Stimulated activated CD8-positive, alpha-beta memory T cell treated with anti-CD3 and anti-CD28 coated beads, Interleukin-4, amount 100 ng/mL, for 24 hours (primary cell): ENCODE data around the gene TBC1D13.
"Not testable (repeated sequence)": the region's sequence is repeated elsewhere in the genome, so short reads cannot be mapped to it uniquely, and the experiment has no call there.

Experiments used
- DNase-seq: peaks from one replicate; pipeline ENCODE4 v3.0.0-alpha.2; 2020; ENCODE audit warnings: low read depth

TBC1D13 gene

DNA sequence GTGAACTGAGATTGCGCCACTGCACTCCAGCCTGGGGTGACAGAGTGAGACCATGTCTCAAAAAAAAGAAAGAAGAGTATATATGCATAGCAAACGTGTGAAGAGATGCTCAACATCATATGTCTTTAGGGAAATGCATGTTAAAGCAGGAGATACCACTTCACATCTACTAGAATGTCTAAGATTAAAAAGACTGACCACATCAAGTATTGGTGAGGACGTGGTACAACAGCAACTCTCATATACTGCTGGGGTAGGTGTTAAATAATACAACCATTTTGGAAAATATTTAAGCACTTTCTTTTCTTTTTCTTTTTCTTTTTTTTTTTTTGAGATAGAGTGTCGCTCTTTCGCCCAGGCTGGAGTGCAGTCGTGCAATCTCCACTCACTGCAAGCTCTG is 1.6 kb upstream of the TBC1D13 start:
- DNase-seq = no peak

DNA sequence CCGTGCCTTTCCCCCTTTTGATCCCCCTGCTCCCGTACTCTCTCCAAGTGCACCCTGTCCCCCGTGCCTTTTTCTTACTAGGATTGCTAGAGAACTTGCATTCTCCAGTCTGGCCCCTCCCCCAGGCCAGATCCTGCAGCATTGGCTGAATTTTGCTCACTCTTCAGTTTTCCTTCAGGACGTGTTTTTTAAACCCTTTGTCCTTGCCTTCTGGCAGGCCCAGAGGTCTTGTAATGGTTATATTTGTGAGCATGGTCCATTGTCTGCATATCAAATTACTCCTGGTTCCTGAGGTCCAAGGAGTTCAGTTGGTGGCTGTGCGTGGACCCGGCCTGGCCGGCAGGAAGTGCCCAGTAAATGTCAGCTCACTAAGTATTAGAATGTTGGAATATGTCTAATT is 606 bp downstream of the TBC1D13 start:
- DNase-seq = no peak

DNA sequence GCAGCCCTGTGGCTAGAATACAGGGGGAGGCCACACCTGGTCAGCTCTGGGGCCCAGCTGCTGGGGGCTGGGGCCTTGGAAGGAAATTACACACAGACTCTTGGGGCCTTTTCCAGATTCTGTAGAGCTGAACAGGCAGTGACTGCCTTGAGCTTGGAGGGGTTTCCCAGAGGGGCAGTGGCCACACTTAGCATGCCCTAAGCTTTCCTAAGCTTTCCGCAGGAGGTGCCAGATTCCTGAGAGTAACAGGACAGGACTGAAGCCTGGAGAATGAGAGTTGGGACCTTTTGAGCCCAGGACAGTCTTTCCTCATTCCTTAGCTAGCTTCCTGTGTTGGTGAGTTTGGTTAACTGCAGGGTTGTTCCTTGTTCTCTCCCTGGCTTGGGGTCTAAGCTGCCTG is 1.4 kb downstream of the TBC1D13 start:
- DNase-seq = no peak

GRCh38 chr9:128790536-128790935 is 3.5 kb downstream of the TBC1D13 start:
- no peak for DNase-seq

GRCh38 chr9:128792134-128792533 is 5.1 kb downstream of the TBC1D13 start:
- no peak for DNase-seq

GRCh38 chr9:128792978-128793686 is 6.1 kb downstream of the TBC1D13 start:
- no peak for DNase-seq

- DNase-seq = not testable (repeated sequence)
Observed at GRCh38 chr9:128794961-128795360, 7.9 kb downstream of the TBC1D13 start.

DNA sequence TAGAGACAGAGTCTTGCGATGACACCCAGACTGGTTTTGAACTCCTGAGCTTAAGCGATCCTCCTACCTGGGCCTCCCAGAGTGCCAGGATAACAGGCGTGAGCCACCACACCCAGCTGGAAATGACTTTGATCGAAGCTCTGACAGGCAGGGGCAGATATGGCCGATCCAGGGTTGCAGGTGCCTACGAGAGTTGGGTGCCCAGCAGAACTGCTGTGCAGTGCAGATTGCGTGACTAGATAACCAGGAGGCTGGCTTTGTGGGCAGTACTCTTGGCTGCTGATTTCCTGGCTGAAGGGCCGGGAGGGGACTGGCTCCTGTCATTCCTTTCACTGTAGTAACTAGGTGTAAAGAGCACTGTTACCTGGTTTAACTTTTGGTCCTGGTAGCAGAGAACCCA is 11.8 kb downstream of the TBC1D13 start:
- DNase-seq = no peak

- DNase-seq = no peak
Observed at GRCh38 chr9:128800061-128800460, 13.0 kb downstream of the TBC1D13 start.

- no peak for DNase-seq
Observed at GRCh38 chr9:128802482-128802881, 15.4 kb downstream of the TBC1D13 start.

GRCh38 chr9:128805661-128806060 is 18.6 kb downstream of the TBC1D13 start:
- no peak for DNase-seq

DNA sequence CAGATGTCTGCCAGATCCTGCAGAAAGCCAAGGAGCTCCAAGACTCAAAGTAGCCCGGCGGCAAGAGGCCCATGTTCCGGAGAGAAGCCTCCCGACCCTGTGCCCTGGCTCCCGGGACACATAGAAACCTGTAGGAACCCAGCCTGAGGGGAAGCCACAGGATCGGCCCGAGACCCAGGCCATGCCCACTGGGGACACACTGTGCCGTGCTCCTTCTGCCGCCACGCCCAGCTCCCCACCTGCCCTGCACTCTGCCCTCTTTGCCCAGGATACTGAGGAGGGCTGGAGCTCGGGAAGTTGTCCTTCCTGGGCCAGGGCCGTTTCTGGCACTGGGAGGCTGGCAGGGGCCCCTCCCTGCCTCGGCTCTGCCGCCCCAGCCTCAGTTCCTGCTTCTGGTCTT is 20.8 kb downstream of the TBC1D13 start:
- DNase-seq = no peak

GRCh38 chr9:128808543-128808942 is 21.5 kb downstream of the TBC1D13 start:
- no peak for DNase-seq

DNA sequence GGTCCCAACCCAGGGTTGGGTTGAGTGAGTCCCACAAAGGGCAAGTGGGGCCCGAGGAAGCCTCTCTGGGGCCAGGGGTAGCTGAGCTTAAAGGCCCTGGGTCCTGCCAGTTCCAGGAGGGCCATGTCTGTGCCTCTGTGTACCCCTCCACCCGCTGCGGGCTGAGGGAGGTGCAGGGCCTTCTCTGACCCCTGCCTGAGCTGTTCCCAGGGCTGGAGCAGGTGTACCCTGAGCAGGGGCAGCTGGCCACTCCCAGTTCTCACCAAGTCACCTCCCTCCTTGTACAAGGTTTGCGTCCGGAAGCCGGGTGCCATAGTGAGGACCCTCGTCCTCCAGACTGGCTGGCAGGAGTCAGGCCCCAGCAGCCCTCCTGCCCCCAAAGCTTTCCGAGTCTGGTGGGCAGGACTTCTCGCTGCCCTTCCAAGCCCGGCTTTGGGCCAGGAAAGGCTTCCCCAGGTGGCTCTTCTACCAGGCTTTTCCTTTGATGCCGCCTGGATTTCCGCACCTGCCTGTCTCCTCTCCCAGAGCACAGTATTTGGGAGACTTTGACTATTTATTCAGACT is 22.1 kb downstream of the TBC1D13 start:
- no peak for DNase-seq

DNA sequence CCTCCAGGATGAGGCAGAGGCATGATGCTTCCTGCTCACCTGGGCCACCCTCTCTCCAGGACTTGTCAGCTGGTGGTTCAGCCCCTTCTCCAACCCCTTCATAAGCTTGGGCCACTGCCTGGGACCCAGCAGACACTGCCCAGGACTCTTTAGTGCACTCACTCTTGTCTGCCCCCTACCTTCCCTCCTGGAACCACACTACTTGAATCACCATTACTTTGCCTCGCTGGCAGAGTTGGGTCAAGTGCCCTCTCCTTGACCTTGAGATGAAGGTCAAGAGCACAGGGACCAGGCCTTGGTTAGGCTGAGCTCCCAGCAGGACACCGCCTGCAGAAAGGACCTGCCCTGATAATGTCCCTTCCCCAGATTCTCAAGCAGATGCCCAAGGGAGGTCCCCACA is 22.8 kb downstream of the TBC1D13 start:
- no peak for DNase-seq

GRCh38 chr9:128810873-128811272 is 23.8 kb downstream of the TBC1D13 start:
- no peak for DNase-seq

- peak; percentile 99 for DNase-seq
Observed at GRCh38 chr9:128818099-128818838, 31.2 kb downstream of the TBC1D13 start, which contains the start of gene ENDOG. ENDOG (plus strand) TSS chr9:128818500; CDS start chr9:128818685, 185 bp downstream.

DNA sequence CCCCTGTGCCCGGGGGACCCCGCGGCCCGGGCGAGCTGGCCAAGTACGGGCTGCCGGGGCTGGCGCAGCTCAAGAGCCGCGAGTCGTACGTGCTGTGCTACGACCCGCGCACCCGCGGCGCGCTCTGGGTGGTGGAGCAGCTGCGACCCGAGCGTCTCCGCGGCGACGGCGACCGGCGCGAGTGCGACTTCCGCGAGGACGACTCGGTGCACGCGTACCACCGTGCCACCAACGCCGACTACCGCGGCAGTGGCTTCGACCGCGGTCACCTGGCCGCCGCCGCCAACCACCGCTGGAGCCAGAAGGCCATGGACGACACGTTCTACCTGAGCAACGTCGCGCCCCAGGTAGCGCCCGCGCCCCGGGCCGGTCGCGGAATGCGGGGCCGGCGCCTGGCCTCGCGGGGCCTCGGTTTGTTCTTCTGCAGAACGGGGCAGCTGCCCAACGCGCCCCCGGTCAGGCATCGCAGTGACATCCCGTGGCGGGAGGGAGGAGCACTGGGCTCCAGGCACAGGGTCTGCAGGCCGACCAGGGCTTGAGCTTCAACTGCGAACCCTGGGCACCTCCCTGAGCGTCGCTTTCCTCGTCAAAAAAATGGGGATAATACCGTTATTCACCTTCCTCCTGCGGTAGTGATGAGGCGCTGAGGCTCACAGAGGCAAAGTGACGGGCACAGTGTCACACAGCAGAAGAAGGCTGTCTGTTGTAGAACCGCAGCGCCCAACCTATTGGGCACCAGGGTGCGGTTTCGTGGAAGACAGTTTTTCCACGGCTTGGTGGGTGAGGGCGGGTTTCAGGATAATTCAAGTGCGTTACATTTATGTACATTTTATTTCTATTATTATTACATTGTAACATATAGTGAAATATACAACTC is 32.0 kb downstream of the TBC1D13 start:
- DNase-seq = no peak

DNA sequence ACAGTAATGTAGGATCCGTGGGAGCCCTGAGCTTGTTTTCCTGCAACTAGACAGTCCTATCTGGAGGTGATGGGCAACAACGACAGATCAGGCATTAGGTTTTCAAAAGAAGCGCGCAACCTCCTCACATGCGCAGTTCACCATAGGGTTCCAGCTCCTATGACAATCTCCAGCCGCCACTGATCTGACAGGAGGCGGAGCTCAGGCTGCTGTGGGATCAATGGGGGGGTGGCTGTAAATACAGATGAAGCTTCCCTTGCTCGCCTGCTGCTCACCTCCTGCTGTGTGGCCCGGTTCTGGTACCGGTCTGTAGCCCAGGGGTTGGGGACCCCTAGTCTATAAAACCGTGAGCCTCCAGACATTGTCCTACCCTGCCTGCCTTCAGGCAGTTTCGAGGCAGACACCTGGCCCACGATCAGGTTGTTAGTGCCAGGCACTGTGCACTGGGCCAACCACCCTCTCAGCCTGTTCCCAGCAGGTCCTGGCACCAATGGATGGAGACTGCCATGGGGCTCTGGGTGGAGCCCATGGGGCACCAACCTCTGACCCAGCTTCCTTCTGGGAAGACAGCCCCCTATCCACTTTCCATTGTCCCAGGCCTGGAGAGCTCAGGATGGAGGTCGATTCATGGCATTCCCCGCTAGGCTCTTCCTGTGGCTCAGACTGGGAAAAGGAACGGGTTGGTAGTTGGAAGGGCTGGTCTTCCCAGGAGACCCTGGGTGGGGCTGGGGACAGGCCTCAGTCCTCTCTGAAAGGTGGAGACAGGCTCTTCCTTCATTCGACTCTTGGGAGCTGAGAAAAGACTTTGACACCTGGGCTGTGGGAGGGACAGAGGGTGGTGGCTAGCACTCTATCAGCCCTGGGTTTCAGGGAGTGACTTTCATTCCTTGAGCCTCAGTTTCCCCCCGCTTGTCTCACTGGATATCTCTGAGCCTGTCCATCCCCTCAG is 32.9 kb downstream of the TBC1D13 start:
- no peak for DNase-seq

DNA sequence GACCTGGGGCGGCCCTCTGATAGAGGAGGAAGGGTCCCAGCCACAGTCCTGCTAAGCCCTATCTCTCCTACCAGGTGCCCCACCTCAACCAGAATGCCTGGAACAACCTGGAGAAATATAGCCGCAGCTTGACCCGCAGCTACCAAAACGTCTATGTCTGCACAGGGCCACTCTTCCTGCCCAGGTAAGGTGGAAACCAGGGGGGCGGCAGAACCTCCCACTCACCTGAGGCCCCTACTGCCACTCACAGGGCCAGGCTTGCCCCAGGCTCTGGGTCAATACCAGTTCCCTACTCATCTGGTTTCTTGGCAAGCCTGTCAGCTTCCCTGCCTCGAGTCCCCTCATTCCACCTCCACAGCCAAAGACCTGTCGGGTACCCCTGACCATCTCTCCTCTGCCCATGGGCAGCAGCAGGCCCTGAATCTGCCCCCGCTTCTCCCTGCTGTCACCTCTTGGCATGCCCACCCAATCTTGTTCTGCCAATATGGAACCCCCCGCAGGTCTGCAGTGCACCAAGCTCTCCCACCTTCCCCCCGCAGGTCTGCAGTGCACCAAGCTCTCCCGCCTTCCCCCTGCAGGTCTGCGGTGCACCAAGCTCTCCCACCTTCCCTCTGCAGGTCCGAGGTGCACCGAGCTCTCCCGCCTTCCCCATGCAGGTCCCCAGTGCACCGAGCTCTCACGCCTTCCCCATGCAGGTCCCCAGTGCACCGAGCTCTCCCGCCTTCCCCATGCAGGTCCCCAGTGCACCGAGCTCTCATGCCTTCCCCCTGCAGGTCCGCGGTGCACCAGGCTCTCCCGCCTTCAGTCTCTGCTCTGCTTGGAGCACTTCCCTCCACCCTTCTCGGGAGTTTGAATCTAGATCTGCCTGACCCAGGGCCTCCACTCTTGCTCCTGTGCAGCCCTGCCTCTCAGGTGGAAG is 33.9 kb downstream of the TBC1D13 start:
- DNase-seq = no peak
